ENCODE data around the gene C8B.

DNA sequence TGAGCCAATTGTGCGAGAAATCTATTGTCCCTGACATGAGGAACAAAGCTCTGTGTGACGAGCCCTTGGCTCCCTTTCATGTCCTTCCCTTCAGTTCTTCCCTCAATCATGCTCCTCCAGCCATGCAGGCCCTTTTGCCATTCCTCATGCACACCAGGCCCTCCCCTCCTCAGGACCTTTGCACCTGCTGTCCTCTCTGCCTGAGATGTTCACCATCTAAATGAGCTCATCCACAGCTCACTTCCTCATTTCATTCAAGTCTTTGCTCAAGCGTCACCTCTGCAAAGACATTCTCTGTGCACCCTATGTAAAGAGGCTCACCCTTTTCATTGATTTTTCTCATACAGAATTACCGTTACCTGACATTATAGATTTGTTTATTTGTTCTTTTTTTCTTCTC lies 43.7 kb downstream of the C8B start:
- TF ChIP-seq, protein P1, sequence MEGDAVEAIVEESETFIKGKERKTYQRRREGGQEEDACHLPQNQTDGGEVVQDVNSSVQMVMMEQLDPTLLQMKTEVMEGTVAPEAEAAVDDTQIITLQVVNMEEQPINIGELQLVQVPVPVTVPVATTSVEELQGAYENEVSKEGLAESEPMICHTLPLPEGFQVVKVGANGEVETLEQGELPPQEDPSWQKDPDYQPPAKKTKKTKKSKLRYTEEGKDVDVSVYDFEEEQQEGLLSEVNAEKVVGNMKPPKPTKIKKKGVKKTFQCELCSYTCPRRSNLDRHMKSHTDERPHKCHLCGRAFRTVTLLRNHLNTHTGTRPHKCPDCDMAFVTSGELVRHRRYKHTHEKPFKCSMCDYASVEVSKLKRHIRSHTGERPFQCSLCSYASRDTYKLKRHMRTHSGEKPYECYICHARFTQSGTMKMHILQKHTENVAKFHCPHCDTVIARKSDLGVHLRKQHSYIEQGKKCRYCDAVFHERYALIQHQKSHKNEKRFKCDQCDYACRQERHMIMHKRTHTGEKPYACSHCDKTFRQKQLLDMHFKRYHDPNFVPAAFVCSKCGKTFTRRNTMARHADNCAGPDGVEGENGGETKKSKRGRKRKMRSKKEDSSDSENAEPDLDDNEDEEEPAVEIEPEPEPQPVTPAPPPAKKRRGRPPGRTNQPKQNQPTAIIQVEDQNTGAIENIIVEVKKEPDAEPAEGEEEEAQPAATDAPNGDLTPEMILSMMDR (IDR thresholded peaks at IDR 0.05), result no peak
- no peak for TF ChIP-seq POLR2A (IDR thresholded peaks at IDR 0.05)

Measured in prostate gland (tissue), 2 donors.